ENCODE results near the gene S100A3.

GRCh38 chr1:153505576-153505975 lies 43.5 kb downstream of the S100A3 start:
- TF ChIP-seq, protein P1, sequence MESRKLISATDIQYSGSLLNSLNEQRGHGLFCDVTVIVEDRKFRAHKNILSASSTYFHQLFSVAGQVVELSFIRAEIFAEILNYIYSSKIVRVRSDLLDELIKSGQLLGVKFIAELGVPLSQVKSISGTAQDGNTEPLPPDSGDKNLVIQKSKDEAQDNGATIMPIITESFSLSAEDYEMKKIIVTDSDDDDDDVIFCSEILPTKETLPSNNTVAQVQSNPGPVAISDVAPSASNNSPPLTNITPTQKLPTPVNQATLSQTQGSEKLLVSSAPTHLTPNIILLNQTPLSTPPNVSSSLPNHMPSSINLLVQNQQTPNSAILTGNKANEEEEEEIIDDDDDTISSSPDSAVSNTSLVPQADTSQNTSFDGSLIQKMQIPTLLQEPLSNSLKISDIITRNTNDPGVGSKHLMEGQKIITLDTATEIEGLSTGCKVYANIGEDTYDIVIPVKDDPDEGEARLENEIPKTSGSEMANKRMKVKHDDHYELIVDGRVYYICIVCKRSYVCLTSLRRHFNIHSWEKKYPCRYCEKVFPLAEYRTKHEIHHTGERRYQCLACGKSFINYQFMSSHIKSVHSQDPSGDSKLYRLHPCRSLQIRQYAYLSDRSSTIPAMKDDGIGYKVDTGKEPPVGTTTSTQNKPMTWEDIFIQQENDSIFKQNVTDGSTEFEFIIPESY (IDR thresholded peaks at IDR 0.05), result no peak
- TF ChIP-seq, protein P2, sequence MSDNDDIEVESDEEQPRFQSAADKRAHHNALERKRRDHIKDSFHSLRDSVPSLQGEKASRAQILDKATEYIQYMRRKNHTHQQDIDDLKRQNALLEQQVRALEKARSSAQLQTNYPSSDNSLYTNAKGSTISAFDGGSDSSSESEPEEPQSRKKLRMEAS (IDR thresholded peaks at IDR 0.05), result no peak
- TF ChIP-seq, protein P3, sequence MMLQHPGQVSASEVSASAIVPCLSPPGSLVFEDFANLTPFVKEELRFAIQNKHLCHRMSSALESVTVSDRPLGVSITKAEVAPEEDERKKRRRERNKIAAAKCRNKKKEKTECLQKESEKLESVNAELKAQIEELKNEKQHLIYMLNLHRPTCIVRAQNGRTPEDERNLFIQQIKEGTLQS (IDR thresholded peaks at IDR 0.05), result no peak
- TF ChIP-seq, protein P4, sequence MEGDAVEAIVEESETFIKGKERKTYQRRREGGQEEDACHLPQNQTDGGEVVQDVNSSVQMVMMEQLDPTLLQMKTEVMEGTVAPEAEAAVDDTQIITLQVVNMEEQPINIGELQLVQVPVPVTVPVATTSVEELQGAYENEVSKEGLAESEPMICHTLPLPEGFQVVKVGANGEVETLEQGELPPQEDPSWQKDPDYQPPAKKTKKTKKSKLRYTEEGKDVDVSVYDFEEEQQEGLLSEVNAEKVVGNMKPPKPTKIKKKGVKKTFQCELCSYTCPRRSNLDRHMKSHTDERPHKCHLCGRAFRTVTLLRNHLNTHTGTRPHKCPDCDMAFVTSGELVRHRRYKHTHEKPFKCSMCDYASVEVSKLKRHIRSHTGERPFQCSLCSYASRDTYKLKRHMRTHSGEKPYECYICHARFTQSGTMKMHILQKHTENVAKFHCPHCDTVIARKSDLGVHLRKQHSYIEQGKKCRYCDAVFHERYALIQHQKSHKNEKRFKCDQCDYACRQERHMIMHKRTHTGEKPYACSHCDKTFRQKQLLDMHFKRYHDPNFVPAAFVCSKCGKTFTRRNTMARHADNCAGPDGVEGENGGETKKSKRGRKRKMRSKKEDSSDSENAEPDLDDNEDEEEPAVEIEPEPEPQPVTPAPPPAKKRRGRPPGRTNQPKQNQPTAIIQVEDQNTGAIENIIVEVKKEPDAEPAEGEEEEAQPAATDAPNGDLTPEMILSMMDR (IDR thresholded peaks at IDR 0.05; ENCODE audit: low read depth, low read length, missing input control), result no peak
- TF ChIP-seq JUND (IDR thresholded peaks at IDR 0.05) (no peak), TAF1 (conservative IDR thresholded peaks at IDR 0.05) (no peak), YY1 (IDR thresholded peaks at IDR 0.05) (no peak), RAD21 (IDR thresholded peaks at IDR 0.05) (no peak), SP1 (IDR thresholded peaks at IDR 0.05) (no peak), GABPA (IDR thresholded peaks at IDR 0.05 in 1 of 2, conservative IDR thresholded peaks at IDR 0.05 in 1 of 2) (no peak), FOXA1 (IDR thresholded peaks at IDR 0.05) (no peak), EGR1 (IDR thresholded peaks at IDR 0.05; ENCODE audit: low read depth in 2 of 2) (no peak)
- TF ChIP-seq, protein P5, sequence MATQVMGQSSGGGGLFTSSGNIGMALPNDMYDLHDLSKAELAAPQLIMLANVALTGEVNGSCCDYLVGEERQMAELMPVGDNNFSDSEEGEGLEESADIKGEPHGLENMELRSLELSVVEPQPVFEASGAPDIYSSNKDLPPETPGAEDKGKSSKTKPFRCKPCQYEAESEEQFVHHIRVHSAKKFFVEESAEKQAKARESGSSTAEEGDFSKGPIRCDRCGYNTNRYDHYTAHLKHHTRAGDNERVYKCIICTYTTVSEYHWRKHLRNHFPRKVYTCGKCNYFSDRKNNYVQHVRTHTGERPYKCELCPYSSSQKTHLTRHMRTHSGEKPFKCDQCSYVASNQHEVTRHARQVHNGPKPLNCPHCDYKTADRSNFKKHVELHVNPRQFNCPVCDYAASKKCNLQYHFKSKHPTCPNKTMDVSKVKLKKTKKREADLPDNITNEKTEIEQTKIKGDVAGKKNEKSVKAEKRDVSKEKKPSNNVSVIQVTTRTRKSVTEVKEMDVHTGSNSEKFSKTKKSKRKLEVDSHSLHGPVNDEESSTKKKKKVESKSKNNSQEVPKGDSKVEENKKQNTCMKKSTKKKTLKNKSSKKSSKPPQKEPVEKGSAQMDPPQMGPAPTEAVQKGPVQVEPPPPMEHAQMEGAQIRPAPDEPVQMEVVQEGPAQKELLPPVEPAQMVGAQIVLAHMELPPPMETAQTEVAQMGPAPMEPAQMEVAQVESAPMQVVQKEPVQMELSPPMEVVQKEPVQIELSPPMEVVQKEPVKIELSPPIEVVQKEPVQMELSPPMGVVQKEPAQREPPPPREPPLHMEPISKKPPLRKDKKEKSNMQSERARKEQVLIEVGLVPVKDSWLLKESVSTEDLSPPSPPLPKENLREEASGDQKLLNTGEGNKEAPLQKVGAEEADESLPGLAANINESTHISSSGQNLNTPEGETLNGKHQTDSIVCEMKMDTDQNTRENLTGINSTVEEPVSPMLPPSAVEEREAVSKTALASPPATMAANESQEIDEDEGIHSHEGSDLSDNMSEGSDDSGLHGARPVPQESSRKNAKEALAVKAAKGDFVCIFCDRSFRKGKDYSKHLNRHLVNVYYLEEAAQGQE (IDR thresholded peaks at IDR 0.05), result no peak
